ENCODE data around the gene BAG1.

Gene BAG1

DNA sequence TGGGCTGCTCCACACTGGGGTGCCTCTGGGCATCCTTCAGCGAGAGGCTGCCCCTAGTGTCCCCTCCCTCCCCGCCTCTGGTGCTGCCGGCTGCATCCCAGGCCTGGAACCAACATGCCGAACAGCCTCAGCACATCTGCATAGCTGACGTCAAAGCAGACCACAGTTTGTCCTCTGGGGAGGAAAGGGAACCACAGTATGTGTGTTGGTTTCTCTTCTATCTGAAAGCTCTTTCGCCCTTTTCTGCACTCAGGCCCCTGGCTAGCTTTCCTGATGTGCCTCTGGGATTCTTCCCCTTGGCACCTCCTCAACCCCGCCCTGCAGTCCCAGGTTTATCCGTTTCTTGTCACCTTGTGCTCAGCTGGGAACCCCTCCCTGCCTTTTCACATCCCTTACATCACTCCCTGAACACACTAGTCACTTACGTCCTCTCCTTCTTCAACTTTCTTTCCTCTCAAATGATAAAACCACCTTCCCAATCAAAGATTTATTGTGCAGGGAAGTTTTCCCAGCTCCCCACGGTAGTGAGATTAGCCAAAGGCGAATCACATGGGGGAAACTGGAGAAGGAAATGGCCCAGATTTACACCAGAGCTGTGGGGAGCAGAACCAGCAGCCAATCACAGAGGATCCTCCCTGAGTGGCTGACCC lies 61.8 kb downstream of the BAG1 start:
- DNase-seq = peak; percentile 26
